ENCODE results near the gene FLT3LG. TPM values are rescaled to one million over a fixed set of nuclear protein-coding genes. Genes with fewer than 3 reads are reported as not detected.
A peak's percentile ranks its signal among the peaks of the same experiment; 100 is the strongest.

Gene FLT3LG
- total RNA-seq, 2 donors from 2014 or later = 77.2 to 92.8 TPM

- H3K4me1 Mint-ChIP-seq = peaks cover 4% of the 10 kb centered on the region
- no peaks in the 10 kb centered on the region for H3K9me3 Mint-ChIP-seq
- H3K4me3 Mint-ChIP-seq = no peak overlapping the region
- H3K27ac Mint-ChIP-seq = peak overlapping the region; percentile 51
- peaks cover 89% of the 10 kb centered on the region for H3K36me3 Mint-ChIP-seq (ENCODE audit: low read depth)
- no peaks in the 10 kb centered on the region for H3K27me3 Mint-ChIP-seq
- ATAC-seq (replicated peaks) = no peak
These were observed 7.1 kb downstream of the FLT3LG start for GRCh38 chr19:49481020-49481683.

- no peak for ATAC-seq (replicated peaks)
- Mint-ChIP-seq H3K4me1 (peaks cover 3% of the 10 kb centered on the region), H3K4me3 (peak overlapping the region; percentile 98), H3K9me3 (no peaks in the 10 kb centered on the region), H3K36me3 (ENCODE audit: low read depth) (peaks cover 93% of the 10 kb centered on the region), H3K27ac (peak overlapping the region; percentile 89), H3K27me3 (no peaks in the 10 kb centered on the region)
These were observed 12.2 kb downstream of the FLT3LG start for GRCh38 chr19:49486232-49486631.

DNA sequence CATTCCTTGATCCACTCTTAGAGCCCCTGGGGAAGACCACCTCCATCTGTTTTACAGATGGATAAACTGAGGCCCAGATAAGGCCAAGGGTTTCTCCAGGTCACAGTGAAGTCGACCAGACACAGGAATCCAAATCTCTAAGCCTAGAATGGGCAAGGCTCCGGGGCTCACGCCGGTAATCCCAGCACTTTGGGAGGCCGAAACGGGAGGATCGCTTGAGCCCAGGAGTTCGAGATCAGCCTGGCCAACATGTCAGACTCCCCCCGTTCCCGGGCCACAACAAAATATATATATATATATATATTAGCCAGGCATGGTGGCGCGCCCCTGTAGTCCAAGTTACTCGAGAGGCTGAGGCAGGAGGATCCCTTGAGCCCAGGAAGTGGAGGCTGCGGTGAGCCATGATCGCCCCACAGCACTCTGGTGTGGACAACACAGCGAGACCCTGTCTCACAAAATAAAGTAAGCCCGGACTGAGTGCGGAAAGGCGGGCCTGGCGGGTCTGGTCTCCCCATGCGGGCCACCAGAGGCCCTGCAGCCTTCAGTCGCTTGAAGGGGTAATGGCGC, 12.8 kb downstream of the FLT3LG start:
- Mint-ChIP-seq H3K4me3 (peak overlapping the region; percentile 98), H3K9me3 (no peaks in the 10 kb centered on the region), H3K4me1 (peaks cover 3% of the 10 kb centered on the region), H3K27ac (peak overlapping the region; percentile 99), H3K27me3 (no peaks in the 10 kb centered on the region), H3K36me3 (ENCODE audit: low read depth) (peaks cover 93% of the 10 kb centered on the region)
- no peak for ATAC-seq (replicated peaks)

GRCh38 chr19:49487277-49488045, 13.4 kb downstream of the FLT3LG start, which contains the start of gene RPL13A:
Gene RPL13A, plus strand, starts transcription at chr19:49487608. Its CDS starts 22 bp downstream, at chr19:49487630.
- no peaks in the 10 kb centered on the region for H3K27me3 Mint-ChIP-seq
- H3K4me3 Mint-ChIP-seq = peak within 1 kb of the TSS; percentile 98
- H3K4me1 Mint-ChIP-seq = peaks cover 3% of the 10 kb centered on the region
- H3K36me3 Mint-ChIP-seq (ENCODE audit: low read depth) = peaks cover 93% of the 10 kb centered on the region
- H3K27ac Mint-ChIP-seq = peak within 1 kb of the TSS; percentile 99
- H3K9me3 Mint-ChIP-seq = no peaks in the 10 kb centered on the region
- ATAC-seq (replicated peaks) = peak; percentile 94

- Mint-ChIP-seq H3K36me3 (ENCODE audit: low read depth) (peaks cover 93% of the 10 kb centered on the region), H3K27me3 (no peaks in the 10 kb centered on the region), H3K4me1 (peaks cover 3% of the 10 kb centered on the region), H3K4me3 (peak overlapping the region; percentile 98), H3K27ac (peak overlapping the region; percentile 99), H3K9me3 (no peaks in the 10 kb centered on the region)
- ATAC-seq (replicated peaks) = no peak
These were observed 14.2 kb downstream of the FLT3LG start for GRCh38 chr19:49488046-49488862.

DNA sequence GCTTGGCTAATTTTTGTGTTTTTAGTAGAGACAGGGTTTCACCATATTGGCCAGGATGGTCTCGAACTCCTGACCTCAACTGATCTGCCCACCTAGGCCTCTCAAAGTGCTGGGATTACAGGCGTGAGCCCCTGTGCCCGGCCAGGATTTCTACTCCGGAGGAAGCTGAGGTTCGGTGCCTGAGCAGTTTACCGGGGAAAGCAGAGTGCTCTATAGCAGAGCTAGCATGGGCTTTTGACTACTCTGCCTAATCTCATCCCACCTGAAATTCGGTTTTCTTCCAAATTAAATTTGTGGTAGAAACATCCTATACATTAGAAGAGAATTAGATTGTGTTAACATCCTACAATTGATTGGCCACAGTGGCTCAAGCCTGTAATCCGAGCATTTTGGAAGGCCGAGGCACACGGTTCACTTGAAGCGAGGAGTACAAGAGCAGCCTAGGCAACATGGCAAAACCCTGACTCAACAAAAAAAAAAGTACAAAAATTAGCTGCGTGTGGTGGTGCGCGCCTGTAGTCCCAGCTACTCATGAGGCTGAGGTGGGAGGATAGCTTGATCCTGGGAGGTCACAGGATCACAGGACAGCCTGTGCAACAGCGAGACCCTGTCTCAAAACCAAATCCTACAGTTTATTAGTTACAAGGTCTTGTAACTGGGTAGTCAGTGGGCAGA, 15.0 kb downstream of the FLT3LG start:
- no peak for ATAC-seq (replicated peaks)
- peak overlapping the region; percentile 98 for H3K4me3 Mint-ChIP-seq

DNA sequence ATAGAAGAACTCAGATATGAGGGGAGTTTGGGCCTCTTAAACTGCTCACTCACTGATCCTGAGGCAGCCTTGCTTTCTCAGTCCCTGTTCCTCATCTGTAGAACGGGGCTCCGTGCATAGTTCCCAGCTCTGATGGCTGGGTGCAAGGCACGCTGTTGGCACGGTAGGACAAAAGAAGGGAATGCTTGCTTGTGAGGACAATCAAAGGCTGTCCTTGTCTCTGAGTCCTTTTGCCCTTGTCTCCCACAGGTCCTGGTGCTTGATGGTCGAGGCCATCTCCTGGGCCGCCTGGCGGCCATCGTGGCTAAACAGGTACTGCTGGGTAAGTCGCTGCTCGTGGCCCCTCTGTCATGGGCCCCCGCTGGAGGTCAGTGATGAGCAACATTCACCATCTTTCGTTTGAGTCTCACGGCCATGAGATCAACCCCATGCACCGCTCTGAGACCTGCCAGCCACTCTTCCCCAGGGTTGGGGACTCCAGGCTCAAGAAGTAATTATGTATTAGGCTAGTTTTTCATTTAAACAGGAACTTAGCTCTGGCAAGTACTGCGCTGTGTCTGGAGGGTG, 15.7 kb downstream of the FLT3LG start:
- Mint-ChIP-seq H3K4me1 (peaks cover 3% of the 10 kb centered on the region), H3K27me3 (no peaks in the 10 kb centered on the region), H3K9me3 (no peaks in the 10 kb centered on the region), H3K36me3 (ENCODE audit: low read depth) (peaks cover 80% of the 10 kb centered on the region), H3K27ac (peak overlapping the region; percentile 99), H3K4me3 (peak overlapping the region; percentile 98)
- peak; percentile 28 for ATAC-seq (replicated peaks)

More for the DNA sequence above, 15.0 kb downstream of the FLT3LG start:
- Mint-ChIP-seq H3K27ac (peak overlapping the region; percentile 99), H3K9me3 (no peaks in the 10 kb centered on the region), H3K4me1 (peaks cover 3% of the 10 kb centered on the region), H3K36me3 (ENCODE audit: low read depth) (peaks cover 86% of the 10 kb centered on the region), H3K27me3 (no peaks in the 10 kb centered on the region)

GRCh38 chr19:49490287-49491029, 16.4 kb downstream of the FLT3LG start:
- no peaks in the 10 kb centered on the region for H3K27me3 Mint-ChIP-seq
- ATAC-seq (replicated peaks) = no peak
- H3K4me1 Mint-ChIP-seq = peaks cover 3% of the 10 kb centered on the region

GRCh38 chr19:49491030-49491803, 17.2 kb downstream of the FLT3LG start:
- Mint-ChIP-seq H3K36me3 (ENCODE audit: low read depth) (peaks cover 71% of the 10 kb centered on the region), H3K4me1 (peaks cover 3% of the 10 kb centered on the region), H3K9me3 (no peaks in the 10 kb centered on the region), H3K4me3 (peak overlapping the region; percentile 98), H3K27ac (peak overlapping the region; percentile 99), H3K27me3 (no peaks in the 10 kb centered on the region)
- no peak for ATAC-seq (replicated peaks)

More at GRCh38 chr19:49490287-49491029, 16.4 kb downstream of the FLT3LG start:
- Mint-ChIP-seq H3K36me3 (ENCODE audit: low read depth) (peaks cover 74% of the 10 kb centered on the region), H3K9me3 (no peaks in the 10 kb centered on the region), H3K27ac (peak overlapping the region; percentile 99), H3K4me3 (peak overlapping the region; percentile 98)

GRCh38 chr19:49491804-49492572, 18.0 kb downstream of the FLT3LG start:
- peaks cover 76% of the 10 kb centered on the region for H3K36me3 Mint-ChIP-seq (ENCODE audit: low read depth)
- peak overlapping the region; percentile 98 for H3K4me3 Mint-ChIP-seq
- H3K27ac Mint-ChIP-seq = peak overlapping the region; percentile 84
- no peak for ATAC-seq (replicated peaks)
- no peaks in the 10 kb centered on the region for H3K9me3 Mint-ChIP-seq
- H3K4me1 Mint-ChIP-seq = peaks cover 3% of the 10 kb centered on the region
- H3K27me3 Mint-ChIP-seq = no peaks in the 10 kb centered on the region

GRCh38 chr19:49492573-49493405, 18.8 kb downstream of the FLT3LG start:
- no peak for ATAC-seq (replicated peaks)
- Mint-ChIP-seq H3K4me3 (peak overlapping the region; percentile 98), H3K9me3 (no peaks in the 10 kb centered on the region), H3K27me3 (no peaks in the 10 kb centered on the region), H3K27ac (peak overlapping the region; percentile 84), H3K4me1 (no peaks in the 10 kb centered on the region), H3K36me3 (ENCODE audit: low read depth) (peaks cover 76% of the 10 kb centered on the region)
